Hematopoietic multipotent progenitor cell treated with erythropoietin and hydrocortisone succinate and interleukin-3 and kit ligand, for 8 days (in vitro differentiated cells): ENCODE data around the gene PCNX3.

Experiments used
- DNase-seq: peaks from one replicate; pipeline ENCODE4 v3.0.0-alpha.2; 2015

Gene PCNX3

GRCh38 chr11:65615229-65615949 lies at the start of gene PCNX3:
TSS of gene PCNX3 (plus strand) at chr11:65615776. CDS start at chr11:65616312, 536 bp downstream.
- DNase-seq, result peak; percentile 100

GRCh38 chr11:65569164-65569972 lies 46.2 kb upstream of the PCNX3 start:
- no peak for DNase-seq

- DNase-seq, result peak; percentile 97
Observed at GRCh38 chr11:65569973-65570918, 45.3 kb upstream of the PCNX3 start, which contains the start of gene ZNRD2. TSS of gene ZNRD2 (plus strand) at chr11:65570477. CDS start at chr11:65570492, 15 bp downstream.

GRCh38 chr11:65571420-65571819 lies 44.2 kb upstream of the PCNX3 start:
- DNase-seq, result no peak

- DNase-seq, result peak; percentile 70
Observed at GRCh38 chr11:65571940-65572339, 43.6 kb upstream of the PCNX3 start.

GRCh38 chr11:65572356-65573051 lies 43.1 kb upstream of the PCNX3 start, which contains the start of gene FAM89B:
TSS of gene FAM89B (plus strand) at chr11:65572538. CDS start at chr11:65572670, 132 bp downstream.
- DNase-seq, result peak; percentile 93

- DNase-seq, result no peak
Observed at GRCh38 chr11:65573391-65574079, 42.0 kb upstream of the PCNX3 start.

- peak; percentile 89 for DNase-seq
Observed at GRCh38 chr11:65574109-65574810, 41.3 kb upstream of the PCNX3 start.

GRCh38 chr11:65574811-65575567 lies 40.6 kb upstream of the PCNX3 start:
- DNase-seq, result peak; percentile 89

GRCh38 chr11:65575568-65576231 lies 39.9 kb upstream of the PCNX3 start, which contains the start of gene EHBP1L1:
TSS of gene EHBP1L1 (plus strand) at chr11:65576053. CDS start at chr11:65576303, 250 bp downstream.
- DNase-seq, result peak; percentile 80

- no peak for DNase-seq
Observed at GRCh38 chr11:65576232-65576866, 39.2 kb upstream of the PCNX3 start.

- peak; percentile 66 for DNase-seq
Observed at GRCh38 chr11:65576867-65577755, 38.5 kb upstream of the PCNX3 start.

GRCh38 chr11:65577756-65578109 lies 37.8 kb upstream of the PCNX3 start:
- no peak for DNase-seq

GRCh38 chr11:65578134-65578533 lies 37.4 kb upstream of the PCNX3 start:
- no peak for DNase-seq

GRCh38 chr11:65578667-65579066 lies 36.9 kb upstream of the PCNX3 start:
- DNase-seq, result peak; percentile 88

GRCh38 chr11:65579291-65579690 lies 36.3 kb upstream of the PCNX3 start:
- DNase-seq, result no peak

GRCh38 chr11:65580031-65580692 lies 35.4 kb upstream of the PCNX3 start:
- DNase-seq, result no peak
